ENCODE data around the gene PODN. TPM values are rescaled to one million over a fixed set of nuclear protein-coding genes. Genes with fewer than 3 reads are reported as not detected.

Gene PODN
- total RNA-seq, 1 experiment from 2014 or later: not detected

DNA sequence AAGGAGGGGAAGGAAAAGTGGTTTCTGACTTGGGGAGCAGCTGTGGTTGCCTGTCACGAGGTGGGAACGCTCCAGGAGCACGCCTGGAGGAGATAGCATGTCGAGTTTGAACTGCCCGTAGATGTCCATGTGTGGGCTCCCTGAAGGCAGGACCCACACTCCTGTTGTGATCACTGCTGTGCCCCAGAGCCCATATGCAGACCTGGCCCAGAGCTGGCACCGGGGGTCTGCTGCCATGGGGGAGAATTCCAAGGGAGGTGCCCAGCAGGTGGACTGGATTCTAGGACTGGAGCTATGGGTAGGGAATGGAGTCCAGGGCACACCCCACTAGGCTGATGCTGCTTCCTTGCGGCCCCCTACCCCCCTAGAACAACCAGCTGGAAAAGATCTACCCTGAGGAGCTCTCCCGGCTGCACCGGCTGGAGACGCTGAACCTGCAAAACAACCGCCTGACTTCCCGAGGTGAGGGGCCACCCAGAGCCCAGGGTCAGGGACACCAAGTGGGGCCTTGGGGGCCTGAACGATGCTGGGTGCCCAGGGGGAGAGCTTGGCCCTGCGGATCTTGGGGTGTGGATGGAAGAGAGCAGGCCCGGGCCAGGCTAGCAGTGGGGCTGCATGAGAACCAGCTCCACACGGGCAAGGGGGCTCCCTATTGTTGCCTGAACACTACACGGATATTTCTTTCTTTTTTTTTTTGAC is 9.3 kb downstream of the PODN start:
- DNase-seq (ENCODE audit: low spot score): no peak
- in situ Hi-C loops (cut with HindIII; ENCODE audit: low sequenced_read_pairs): no loop called here

DNA sequence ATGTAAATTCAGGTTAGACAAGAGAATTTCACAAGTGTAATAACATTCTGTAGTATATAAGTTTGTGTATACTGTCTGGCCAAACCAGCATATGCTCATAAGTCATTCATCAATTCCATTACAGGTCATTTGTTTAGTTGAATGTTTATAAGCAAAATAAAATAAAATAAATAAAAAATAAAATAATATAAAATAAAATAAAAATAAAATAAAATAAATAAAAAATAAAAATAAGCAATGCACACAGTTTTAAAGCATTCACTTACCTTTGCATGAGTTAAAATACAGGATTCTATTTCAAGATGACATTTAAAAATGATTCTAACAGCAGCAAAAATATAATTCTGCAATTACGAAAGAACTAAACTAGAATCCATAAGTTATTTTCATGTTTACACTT is 9.9 kb downstream of the PODN start:
- no peak for DNase-seq (ENCODE audit: low spot score)
- in situ Hi-C loops (cut with HindIII; ENCODE audit: low sequenced_read_pairs): no loop called here

- DNase-seq (ENCODE audit: low spot score): no peak
- in situ Hi-C loops (cut with HindIII; ENCODE audit: low sequenced_read_pairs): no loop called here
These were observed 11.3 kb downstream of the PODN start for GRCh38 chr1:53073287-53073686.

DNA sequence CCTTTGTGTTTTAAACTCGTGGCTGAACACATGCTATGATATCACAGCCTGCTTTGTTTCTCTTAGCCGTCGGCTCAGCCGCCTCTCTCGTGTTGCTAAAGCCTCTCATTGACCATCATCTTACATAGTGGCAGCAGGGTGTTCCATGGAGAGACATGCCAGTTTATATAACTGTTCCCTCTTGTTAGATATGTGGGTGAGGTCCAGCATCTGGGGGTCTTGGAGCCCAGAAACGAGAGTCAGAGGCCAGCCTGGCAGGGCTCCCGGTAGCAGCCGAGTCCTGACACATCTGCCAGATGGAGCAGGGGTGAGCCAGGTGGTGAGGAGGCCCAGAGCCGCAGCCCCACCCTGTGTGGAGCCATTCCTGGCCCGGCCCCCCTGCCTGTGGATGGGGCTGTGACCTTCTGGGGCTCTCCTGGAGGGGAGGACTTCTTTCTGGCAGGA is 11.9 kb downstream of the PODN start:
- in situ Hi-C loops (cut with HindIII; ENCODE audit: low sequenced_read_pairs): no loop called here

GRCh38 chr1:53074313-53075154 is 12.5 kb downstream of the PODN start:
- no peak for DNase-seq (ENCODE audit: low spot score)
- in situ Hi-C loops (cut with HindIII; ENCODE audit: low sequenced_read_pairs): no loop called here

More for the DNA sequence above, 11.9 kb downstream of the PODN start:
- no peak for DNase-seq (ENCODE audit: low spot score)

- DNase-seq (ENCODE audit: low spot score): no peak
- in situ Hi-C loops (cut with HindIII; ENCODE audit: low sequenced_read_pairs): no loop called here
These were observed 13.2 kb downstream of the PODN start for GRCh38 chr1:53075206-53075605.

DNA sequence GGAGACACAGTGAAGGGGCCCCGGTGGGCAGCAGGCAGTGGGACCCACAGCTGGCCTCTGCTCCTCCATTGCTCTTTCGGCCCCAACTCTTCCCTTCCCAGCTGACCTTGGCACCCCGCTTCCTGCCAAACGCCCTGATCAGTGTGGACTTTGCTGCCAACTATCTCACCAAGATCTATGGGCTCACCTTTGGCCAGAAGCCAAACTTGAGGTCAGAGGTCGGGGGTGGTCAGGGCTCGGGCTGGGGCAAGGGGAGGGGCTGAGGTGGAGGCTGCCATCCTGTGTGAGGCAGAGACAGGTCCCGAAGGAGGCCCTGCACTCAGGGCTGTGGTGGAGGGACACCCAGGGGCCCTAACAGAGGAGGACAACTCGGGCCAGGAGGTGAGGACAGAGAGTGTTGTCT is 13.7 kb downstream of the PODN start:
- no peak for DNase-seq (ENCODE audit: low spot score)
- in situ Hi-C loops (cut with HindIII; ENCODE audit: low sequenced_read_pairs): no loop called here

DNA sequence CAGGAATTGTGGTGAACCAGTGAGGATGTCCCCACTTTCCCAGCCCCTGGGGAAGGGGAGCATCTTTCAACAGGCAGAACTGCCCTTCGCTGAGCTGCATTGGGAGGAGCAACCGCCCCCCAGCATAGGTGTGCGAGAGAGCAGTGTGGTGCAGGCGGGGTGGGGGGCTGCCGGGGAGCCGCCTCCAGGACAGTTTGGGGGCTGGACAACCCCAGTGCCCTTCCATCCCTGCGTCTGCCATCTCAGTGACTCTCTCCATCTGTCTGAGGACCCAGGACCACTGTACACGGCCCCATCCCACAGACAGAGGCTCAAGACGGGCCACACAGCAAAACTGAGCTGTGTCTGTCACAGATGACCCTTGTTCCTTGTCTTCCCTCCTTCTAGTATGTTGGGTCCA is 14.2 kb downstream of the PODN start:
- in situ Hi-C loops (cut with HindIII; ENCODE audit: low sequenced_read_pairs): no loop called here
- no peak for DNase-seq (ENCODE audit: low spot score)

- no peak for DNase-seq (ENCODE audit: low spot score)
These were observed 14.9 kb downstream of the PODN start for GRCh38 chr1:53076721-53077598.

GRCh38 chr1:53077599-53077965 is 15.6 kb downstream of the PODN start:
- in situ Hi-C loops (cut with HindIII; ENCODE audit: low sequenced_read_pairs): no loop called here
- no peak for DNase-seq (ENCODE audit: low spot score)

More at GRCh38 chr1:53076721-53077598, 14.9 kb downstream of the PODN start:
- in situ Hi-C loops (cut with HindIII; ENCODE audit: low sequenced_read_pairs): no loop called here

DNA sequence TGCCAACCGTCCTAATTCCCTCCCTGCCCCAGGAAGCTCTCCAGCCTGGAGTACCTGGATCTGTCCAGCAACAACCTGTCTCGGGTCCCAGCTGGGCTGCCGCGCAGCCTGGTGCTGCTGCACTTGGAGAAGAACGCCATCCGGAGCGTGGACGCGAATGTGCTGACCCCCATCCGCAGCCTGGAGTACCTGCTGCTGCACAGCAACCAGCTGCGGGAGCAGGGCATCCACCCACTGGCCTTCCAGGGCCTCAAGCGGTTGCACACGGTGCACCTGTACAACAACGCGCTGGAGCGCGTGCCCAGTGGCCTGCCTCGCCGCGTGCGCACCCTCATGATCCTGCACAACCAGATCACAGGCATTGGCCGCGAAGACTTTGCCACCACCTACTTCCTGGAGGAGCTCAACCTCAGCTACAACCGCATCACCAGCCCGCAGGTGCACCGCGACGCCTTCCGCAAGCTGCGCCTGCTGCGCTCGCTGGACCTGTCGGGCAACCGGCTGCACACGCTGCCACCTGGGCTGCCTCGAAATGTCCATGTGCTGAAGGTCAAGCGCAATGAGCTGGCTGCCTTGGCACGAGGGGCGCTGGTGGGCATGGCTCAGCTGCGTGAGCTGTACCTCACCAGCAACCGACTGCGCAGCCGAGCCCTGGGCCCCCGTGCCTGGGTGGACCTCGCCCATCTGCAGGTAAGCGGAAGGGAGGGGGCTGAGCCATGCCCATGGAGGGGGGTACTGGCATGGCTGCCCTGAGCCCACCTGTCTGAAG is 16.5 kb downstream of the PODN start:
- no peak for DNase-seq (ENCODE audit: low spot score)
- in situ Hi-C loops (cut with HindIII; ENCODE audit: low sequenced_read_pairs): no loop called here

GRCh38 chr1:53079251-53079650 is 17.2 kb downstream of the PODN start:
- in situ Hi-C loops (cut with HindIII; ENCODE audit: low sequenced_read_pairs): no loop called here
- no peak for DNase-seq (ENCODE audit: low spot score)

- DNase-seq (ENCODE audit: low spot score): no peak
- in situ Hi-C loops (cut with HindIII; ENCODE audit: low sequenced_read_pairs): no loop called here
These were observed 18.0 kb downstream of the PODN start for GRCh38 chr1:53080041-53080440.

DNA sequence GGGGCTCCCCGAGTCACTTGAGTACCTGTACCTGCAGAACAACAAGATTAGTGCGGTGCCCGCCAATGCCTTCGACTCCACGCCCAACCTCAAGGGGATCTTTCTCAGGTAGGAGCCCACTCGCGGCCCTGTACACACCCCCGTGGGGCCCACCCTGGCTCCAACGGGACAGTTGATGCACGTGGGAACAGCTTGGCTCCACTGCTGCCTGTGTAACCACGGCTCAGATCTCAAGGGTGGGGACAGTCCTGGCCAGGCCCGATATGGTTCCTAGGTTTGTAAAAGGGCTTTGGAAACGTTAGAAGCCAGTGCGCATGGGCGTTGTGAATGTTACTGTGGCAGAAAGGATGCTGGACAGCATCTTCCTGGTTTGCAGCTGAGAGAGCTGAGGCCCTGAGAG is 18.8 kb downstream of the PODN start:
- in situ Hi-C loops (cut with HindIII; ENCODE audit: low sequenced_read_pairs): no loop called here
- DNase-seq (ENCODE audit: low spot score): no peak

GRCh38 chr1:53081384-53082066 is 19.5 kb downstream of the PODN start:
- DNase-seq (ENCODE audit: low spot score): no peak
- in situ Hi-C loops (cut with HindIII; ENCODE audit: low sequenced_read_pairs): no loop called here

- DNase-seq (ENCODE audit: low spot score): no peak
- in situ Hi-C loops (cut with HindIII; ENCODE audit: low sequenced_read_pairs): no loop called here
These were observed 20.9 kb downstream of the PODN start for GRCh38 chr1:53082826-53083455.

DNA sequence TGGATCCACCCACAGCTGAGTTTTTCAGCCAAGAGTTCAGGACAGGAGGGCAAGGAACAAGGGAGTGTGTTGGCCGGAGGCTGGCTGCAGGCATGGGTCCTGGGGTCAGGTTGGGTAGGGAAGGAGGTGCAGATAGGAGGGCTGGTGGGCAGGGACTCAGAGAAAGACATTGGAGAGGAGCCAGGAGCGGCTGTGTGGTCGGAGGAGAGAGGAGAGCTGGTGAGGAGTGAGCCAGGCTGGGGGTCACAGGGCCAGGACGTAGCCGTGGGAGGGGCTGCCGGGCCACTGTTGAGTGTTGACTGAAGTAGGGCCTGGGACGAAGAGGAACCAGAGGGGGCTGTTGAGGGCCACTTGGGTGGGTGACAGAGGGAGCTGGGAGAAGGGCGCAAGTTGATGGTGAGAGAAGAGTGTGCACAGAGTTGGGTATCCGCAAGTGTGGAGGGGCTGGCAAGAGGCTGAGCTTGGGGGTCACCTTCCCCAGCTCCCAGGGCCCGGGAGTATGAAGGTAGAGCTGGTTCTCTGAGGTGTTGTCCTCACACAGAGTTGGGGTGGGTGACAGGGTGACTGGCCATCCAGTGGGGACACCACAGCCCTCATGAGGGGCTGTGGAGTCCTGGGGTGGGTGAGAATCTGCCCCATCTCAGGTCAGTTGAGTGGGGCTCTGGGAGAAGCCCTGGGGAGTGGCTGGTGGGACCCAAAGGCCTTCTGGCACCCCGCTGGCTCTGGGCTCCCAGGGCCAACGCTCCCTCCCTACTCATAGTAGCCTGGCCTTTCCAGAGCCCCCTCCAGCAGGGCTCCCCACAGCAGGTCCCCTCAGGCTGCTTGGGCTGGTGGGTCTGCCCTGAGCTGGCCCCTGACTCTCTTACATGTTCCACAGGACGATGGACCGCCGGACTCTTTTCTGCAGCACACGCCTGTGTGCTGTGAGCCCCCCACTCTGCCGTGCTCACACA is 21.9 kb downstream of the PODN start:
- in situ Hi-C loops (cut with HindIII; ENCODE audit: low sequenced_read_pairs): no loop called here
- DNase-seq (ENCODE audit: low spot score): no peak

All from G401 (cell line).